ENCODE results near the gene CHD9NB.

DNA sequence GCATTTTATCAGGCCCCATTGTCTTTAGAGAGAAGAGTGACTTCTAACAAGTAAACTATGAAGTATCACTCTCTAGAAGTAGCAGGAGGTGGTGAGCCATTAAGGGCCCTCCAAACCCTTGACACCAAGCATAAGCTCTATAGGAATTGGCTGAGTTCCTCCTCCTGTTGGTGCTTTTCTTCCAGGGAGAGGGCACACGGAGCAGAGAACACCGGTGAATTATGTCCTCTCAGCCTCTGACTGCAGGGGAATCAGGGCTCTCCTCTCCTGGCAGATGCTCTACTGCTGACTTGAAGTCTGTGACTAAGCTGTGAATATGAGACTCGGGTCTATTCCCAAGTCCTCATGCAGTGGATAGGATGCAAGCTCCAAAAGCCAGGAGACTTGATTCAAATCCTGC lies 34.4 kb upstream of the CHD9NB start:
- TF ChIP-seq, protein P1, sequence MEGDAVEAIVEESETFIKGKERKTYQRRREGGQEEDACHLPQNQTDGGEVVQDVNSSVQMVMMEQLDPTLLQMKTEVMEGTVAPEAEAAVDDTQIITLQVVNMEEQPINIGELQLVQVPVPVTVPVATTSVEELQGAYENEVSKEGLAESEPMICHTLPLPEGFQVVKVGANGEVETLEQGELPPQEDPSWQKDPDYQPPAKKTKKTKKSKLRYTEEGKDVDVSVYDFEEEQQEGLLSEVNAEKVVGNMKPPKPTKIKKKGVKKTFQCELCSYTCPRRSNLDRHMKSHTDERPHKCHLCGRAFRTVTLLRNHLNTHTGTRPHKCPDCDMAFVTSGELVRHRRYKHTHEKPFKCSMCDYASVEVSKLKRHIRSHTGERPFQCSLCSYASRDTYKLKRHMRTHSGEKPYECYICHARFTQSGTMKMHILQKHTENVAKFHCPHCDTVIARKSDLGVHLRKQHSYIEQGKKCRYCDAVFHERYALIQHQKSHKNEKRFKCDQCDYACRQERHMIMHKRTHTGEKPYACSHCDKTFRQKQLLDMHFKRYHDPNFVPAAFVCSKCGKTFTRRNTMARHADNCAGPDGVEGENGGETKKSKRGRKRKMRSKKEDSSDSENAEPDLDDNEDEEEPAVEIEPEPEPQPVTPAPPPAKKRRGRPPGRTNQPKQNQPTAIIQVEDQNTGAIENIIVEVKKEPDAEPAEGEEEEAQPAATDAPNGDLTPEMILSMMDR (IDR thresholded peaks at IDR 0.05; ENCODE audit: insufficient read depth, low read length), result no peak
- TF ChIP-seq POLR2AphosphoS5 (IDR thresholded peaks at IDR 0.05; ENCODE audit: low read depth), result no peak
- TF ChIP-seq, protein P2, sequence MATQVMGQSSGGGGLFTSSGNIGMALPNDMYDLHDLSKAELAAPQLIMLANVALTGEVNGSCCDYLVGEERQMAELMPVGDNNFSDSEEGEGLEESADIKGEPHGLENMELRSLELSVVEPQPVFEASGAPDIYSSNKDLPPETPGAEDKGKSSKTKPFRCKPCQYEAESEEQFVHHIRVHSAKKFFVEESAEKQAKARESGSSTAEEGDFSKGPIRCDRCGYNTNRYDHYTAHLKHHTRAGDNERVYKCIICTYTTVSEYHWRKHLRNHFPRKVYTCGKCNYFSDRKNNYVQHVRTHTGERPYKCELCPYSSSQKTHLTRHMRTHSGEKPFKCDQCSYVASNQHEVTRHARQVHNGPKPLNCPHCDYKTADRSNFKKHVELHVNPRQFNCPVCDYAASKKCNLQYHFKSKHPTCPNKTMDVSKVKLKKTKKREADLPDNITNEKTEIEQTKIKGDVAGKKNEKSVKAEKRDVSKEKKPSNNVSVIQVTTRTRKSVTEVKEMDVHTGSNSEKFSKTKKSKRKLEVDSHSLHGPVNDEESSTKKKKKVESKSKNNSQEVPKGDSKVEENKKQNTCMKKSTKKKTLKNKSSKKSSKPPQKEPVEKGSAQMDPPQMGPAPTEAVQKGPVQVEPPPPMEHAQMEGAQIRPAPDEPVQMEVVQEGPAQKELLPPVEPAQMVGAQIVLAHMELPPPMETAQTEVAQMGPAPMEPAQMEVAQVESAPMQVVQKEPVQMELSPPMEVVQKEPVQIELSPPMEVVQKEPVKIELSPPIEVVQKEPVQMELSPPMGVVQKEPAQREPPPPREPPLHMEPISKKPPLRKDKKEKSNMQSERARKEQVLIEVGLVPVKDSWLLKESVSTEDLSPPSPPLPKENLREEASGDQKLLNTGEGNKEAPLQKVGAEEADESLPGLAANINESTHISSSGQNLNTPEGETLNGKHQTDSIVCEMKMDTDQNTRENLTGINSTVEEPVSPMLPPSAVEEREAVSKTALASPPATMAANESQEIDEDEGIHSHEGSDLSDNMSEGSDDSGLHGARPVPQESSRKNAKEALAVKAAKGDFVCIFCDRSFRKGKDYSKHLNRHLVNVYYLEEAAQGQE (IDR thresholded peaks at IDR 0.05; ENCODE audit: insufficient replicate concordance, low read depth), result no peak
- TF ChIP-seq GABPA (IDR thresholded peaks at IDR 0.05; ENCODE audit: low read depth), result no peak
- no peak for TF ChIP-seq SPI1 (IDR thresholded peaks at IDR 0.05; ENCODE audit: borderline replicate concordance, low read depth)
